ENCODE results near the gene SIM2. TPM values are rescaled to one million over a fixed set of nuclear protein-coding genes. Genes with fewer than 3 reads are reported as not detected.

Gene SIM2
- total and polyA plus RNA-seq, 2 donors (not counting 1 experiment from before 2014, with no cell fraction given) = 0.22 TPM; not detected in 1

DNA sequence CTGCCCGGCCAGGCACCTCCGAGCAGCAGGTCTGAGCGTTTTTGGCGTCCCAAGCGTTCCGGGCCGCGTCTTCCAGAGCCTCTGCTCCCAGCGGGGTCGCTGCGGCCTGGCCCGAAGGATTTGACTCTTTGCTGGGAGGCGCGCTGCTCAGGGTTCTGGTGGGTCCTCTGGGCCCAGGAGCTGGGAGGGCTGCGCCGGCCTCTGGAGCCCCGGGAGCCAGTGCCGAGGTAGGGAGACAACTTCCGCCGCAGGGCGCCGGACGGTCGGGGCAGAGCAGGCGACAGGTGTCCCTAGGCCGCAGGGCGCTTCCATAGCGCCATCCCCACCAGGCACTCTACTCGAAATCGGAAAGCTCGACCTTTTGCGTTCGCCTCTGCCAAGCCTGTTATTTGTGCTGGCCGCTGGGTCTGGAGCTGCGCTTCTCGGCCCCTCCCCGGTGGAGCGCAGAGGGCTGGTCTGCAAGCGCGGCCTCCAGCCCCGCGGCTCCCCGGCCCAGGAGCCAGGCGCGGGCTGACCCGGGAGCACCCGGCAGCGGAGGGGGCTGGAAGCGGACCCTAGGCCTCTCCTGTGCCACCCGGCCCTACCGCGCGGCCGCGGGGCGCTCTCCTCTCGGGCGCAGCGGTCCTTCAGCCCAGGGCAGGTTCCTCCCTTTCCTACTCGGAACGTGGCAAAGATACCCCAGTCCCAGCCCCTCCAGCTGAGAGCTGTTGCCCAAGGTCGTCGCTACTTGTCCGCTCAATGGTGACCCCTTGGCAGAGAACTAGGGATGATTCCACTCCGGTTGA, 2.2 kb downstream of the SIM2 start:
- Histone ChIP-seq H3K4me2 (ENCODE audit: extremely low read depth, insufficient read depth, low read length) (no peak overlapping the region), H3K36me3 (ENCODE audit: control insufficient read depth, insufficient read depth, low read length) (no peaks in the 10 kb centered on the region), H3K4me3 (replicated peaks in 1 of 4; ENCODE audit: control extremely low read depth in 1 of 4, insufficient read depth in 1 of 4, low read depth in 3 of 4, low read length in 4 of 4) (peak overlapping the region in 1 of 4 experiments; percentile 14), H4K20me1 (ENCODE audit: control insufficient read depth, extremely low read depth, insufficient read depth, low read length) (peaks cover 1% of the 10 kb centered on the region), H3K4me1 (ENCODE audit: control insufficient read depth, extremely low read depth, insufficient read depth, low read length) (no peaks in the 10 kb centered on the region), H3K27me3 (ENCODE audit: control insufficient read depth, insufficient read depth, low read length) (peaks cover 98% of the 10 kb centered on the region), H3K79me2 (ENCODE audit: control insufficient read depth, insufficient read depth, low read length) (no peaks in the 10 kb centered on the region), H3K27ac (ENCODE audit: insufficient read depth, low read length) (no peak overlapping the region), H2AFZ (ENCODE audit: low read length) (no peak overlapping the region), H3K9me3 (ENCODE audit: control insufficient read depth, insufficient read depth, low read depth, low read length) (no peaks in the 10 kb centered on the region), H3K9ac (ENCODE audit: insufficient read depth, low read length) (no peak overlapping the region)
- TF ChIP-seq, protein P1, sequence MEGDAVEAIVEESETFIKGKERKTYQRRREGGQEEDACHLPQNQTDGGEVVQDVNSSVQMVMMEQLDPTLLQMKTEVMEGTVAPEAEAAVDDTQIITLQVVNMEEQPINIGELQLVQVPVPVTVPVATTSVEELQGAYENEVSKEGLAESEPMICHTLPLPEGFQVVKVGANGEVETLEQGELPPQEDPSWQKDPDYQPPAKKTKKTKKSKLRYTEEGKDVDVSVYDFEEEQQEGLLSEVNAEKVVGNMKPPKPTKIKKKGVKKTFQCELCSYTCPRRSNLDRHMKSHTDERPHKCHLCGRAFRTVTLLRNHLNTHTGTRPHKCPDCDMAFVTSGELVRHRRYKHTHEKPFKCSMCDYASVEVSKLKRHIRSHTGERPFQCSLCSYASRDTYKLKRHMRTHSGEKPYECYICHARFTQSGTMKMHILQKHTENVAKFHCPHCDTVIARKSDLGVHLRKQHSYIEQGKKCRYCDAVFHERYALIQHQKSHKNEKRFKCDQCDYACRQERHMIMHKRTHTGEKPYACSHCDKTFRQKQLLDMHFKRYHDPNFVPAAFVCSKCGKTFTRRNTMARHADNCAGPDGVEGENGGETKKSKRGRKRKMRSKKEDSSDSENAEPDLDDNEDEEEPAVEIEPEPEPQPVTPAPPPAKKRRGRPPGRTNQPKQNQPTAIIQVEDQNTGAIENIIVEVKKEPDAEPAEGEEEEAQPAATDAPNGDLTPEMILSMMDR (conservative IDR thresholded peaks at IDR 0.05 in 1 of 2, IDR thresholded peaks at IDR 0.05 in 1 of 2; ENCODE audit: low read depth in 1 of 2, low read length in 2 of 2) = no peak
- peak; percentile 42 for TF ChIP-seq EZH2 (IDR thresholded peaks at IDR 0.05; ENCODE audit: low read length, missing control alignments)
- DNase-seq (ENCODE audit: low read depth in 2 of 2) = no peak

DNA sequence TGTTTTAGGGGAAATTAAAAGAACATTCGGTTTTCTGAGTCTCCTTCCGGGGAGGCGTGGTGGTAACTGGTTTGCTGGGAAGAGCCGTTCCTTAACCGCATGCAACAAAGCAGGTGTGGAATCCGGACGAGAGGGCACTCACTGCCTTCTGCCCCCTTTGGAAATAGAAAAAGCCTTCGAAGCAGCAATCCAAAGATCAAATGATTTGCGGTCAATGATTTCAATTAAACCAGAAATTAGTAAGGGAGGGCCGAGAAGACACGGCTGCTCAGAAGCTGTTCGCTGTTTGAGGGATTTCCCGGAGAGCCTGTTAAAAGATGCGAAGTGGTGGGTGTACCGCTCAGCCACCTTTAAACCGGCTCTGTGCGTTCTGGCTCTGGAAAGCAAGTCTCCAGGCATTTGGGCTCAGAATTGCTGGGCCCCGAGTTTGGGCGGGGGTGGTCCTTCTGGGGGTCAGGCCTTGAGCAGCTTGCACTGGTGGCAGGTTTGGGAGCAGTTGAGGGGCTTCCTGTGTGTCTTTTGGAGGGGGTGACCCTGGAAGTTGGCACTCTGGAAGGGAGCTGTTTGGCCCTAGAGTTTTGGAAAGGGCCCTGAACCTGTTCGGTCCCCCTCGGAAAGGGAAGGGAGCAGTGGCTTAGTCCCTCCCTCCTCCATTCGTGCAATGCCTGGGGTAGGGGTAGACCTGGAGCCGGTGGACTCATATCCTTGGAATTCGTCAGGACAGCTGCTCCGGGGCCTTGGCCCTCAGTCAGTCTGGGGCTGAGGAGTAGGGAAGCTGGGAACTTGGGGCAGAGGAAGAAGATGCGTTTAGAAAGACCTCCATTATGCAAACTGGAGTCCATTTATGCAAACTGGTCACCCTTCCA, 3.1 kb downstream of the SIM2 start:
- Histone ChIP-seq H2AFZ (ENCODE audit: low read length) (no peak overlapping the region), H3K4me1 (ENCODE audit: control insufficient read depth, extremely low read depth, insufficient read depth, low read length) (no peaks in the 10 kb centered on the region), H3K36me3 (ENCODE audit: control insufficient read depth, insufficient read depth, low read length) (no peaks in the 10 kb centered on the region), H3K27me3 (ENCODE audit: control insufficient read depth, insufficient read depth, low read length) (peaks cover 98% of the 10 kb centered on the region), H3K27ac (ENCODE audit: insufficient read depth, low read length) (no peak overlapping the region), H3K9ac (ENCODE audit: insufficient read depth, low read length) (no peak overlapping the region), H3K79me2 (ENCODE audit: control insufficient read depth, insufficient read depth, low read length) (no peaks in the 10 kb centered on the region), H3K9me3 (ENCODE audit: control insufficient read depth, insufficient read depth, low read depth, low read length) (no peaks in the 10 kb centered on the region), H3K4me2 (ENCODE audit: extremely low read depth, insufficient read depth, low read length) (no peak overlapping the region), H3K4me3 (replicated peaks in 1 of 4; ENCODE audit: control extremely low read depth in 1 of 4, insufficient read depth in 1 of 4, low read depth in 3 of 4, low read length in 4 of 4) (peak overlapping the region in 1 of 4 experiments; percentile 14), H4K20me1 (ENCODE audit: control insufficient read depth, extremely low read depth, insufficient read depth, low read length) (peaks cover 1% of the 10 kb centered on the region)
- TF ChIP-seq, protein P1 (conservative IDR thresholded peaks at IDR 0.05 in 1 of 2, IDR thresholded peaks at IDR 0.05 in 1 of 2; ENCODE audit: low read depth in 1 of 2, low read length in 2 of 2) = no peak
- TF ChIP-seq EZH2 (IDR thresholded peaks at IDR 0.05; ENCODE audit: low read length, missing control alignments) = peak; percentile 70
- no peak for DNase-seq (ENCODE audit: low read depth in 2 of 2)

DNA sequence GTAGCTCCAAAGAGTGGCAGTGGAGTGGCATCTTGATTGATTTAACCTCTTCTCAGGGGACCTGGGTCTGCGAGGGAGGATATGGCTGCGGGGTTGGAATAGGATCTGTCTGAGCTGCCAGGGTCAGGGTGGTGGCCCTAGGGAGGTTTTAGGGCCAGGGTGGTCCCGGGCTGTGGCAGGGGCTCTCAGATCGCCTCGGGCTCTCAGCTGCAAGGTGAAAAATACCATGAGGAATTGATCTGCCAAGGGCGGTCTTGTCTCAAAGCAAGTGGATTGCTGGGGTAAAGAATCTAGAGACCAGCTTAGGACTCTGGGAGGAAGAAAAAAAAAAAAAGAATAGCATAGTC, 3.7 kb downstream of the SIM2 start:
- Histone ChIP-seq H3K4me3 (replicated peaks in 1 of 4; ENCODE audit: control extremely low read depth in 1 of 4, insufficient read depth in 1 of 4, low read depth in 3 of 4, low read length in 4 of 4) (no peak overlapping the region), H3K9ac (ENCODE audit: insufficient read depth, low read length) (no peak overlapping the region), H2AFZ (ENCODE audit: low read length) (no peak overlapping the region), H3K4me1 (ENCODE audit: control insufficient read depth, extremely low read depth, insufficient read depth, low read length) (no peaks in the 10 kb centered on the region), H3K9me3 (ENCODE audit: control insufficient read depth, insufficient read depth, low read depth, low read length) (no peaks in the 10 kb centered on the region), H3K27ac (ENCODE audit: insufficient read depth, low read length) (no peak overlapping the region), H3K4me2 (ENCODE audit: extremely low read depth, insufficient read depth, low read length) (no peak overlapping the region), H4K20me1 (ENCODE audit: control insufficient read depth, extremely low read depth, insufficient read depth, low read length) (peaks cover 1% of the 10 kb centered on the region), H3K36me3 (ENCODE audit: control insufficient read depth, insufficient read depth, low read length) (no peaks in the 10 kb centered on the region), H3K79me2 (ENCODE audit: control insufficient read depth, insufficient read depth, low read length) (no peaks in the 10 kb centered on the region), H3K27me3 (ENCODE audit: control insufficient read depth, insufficient read depth, low read length) (peaks cover 98% of the 10 kb centered on the region)
- no peak for TF ChIP-seq EZH2 (IDR thresholded peaks at IDR 0.05; ENCODE audit: low read length, missing control alignments)
- TF ChIP-seq, protein P1 (conservative IDR thresholded peaks at IDR 0.05 in 1 of 2, IDR thresholded peaks at IDR 0.05 in 1 of 2; ENCODE audit: low read depth in 1 of 2, low read length in 2 of 2) = no peak
- DNase-seq (ENCODE audit: low read depth in 2 of 2) = no peak
